Left renal cortex interstitium (tissue), 4 donors: ENCODE measurements around the gene FAT1. TPM values are rescaled to one million over a fixed set of nuclear protein-coding genes. Genes with fewer than 3 reads are reported as not detected.

Experiments
- DNase-seq, 4 donors: peaks; one replicate each; pipeline ENCODE4 v3.0.0-alpha.2; 2013; ENCODE audit warnings: low read depth in 4 of 4, low spot score in 2 of 4, missing footprints in 1 of 4
- polyA plus RNA-seq, 4 donors: library from polyadenylated mRNA; unstranded; fragments of 120-200 nt; gene quantifications; one replicate each; pipeline ENCODE4 v1.2.1, GENCODE V29; 2013; ENCODE audit not compliant: insufficient read length in 4 of 4

FAT1 gene
- polyA plus RNA-seq, 4 donors: 210 to 263 (median 239) TPM

GRCh38 chr4:186725469-186726425 is 2.1 kb upstream of the FAT1 start:
- peak; percentile 73 to 90 (median 80) for DNase-seq

- DNase-seq: peak in 2 of 4 donors; percentile 56 to 66
These were observed 1.3 kb upstream of the FAT1 start for GRCh38 chr4:186724864-186725468.

GRCh38 chr4:186724058-186724863 is 605 bp upstream of the FAT1 start:
- DNase-seq: peak in 3 of 4 donors; percentile 48 to 71 (median 56)

- peak in 2 of 4 donors; percentile 55 to 63 for DNase-seq
These were observed 812 bp downstream of the FAT1 start for GRCh38 chr4:186722796-186723291.

GRCh38 chr4:186719925-186720694 is 3.5 kb downstream of the FAT1 start:
- DNase-seq: no peak

- DNase-seq: no peak
These were observed 6.1 kb downstream of the FAT1 start for GRCh38 chr4:186717556-186717955.

- DNase-seq: no peak
These were observed 8.6 kb downstream of the FAT1 start for GRCh38 chr4:186715077-186715476.

- DNase-seq: no peak
These were observed 9.5 kb downstream of the FAT1 start for GRCh38 chr4:186714006-186714675.

GRCh38 chr4:186712690-186713089 is 11.0 kb downstream of the FAT1 start:
- no peak for DNase-seq

- DNase-seq: no peak
These were observed 13.0 kb downstream of the FAT1 start for GRCh38 chr4:186710521-186711119.

- DNase-seq: no peak
These were observed 14.1 kb downstream of the FAT1 start for GRCh38 chr4:186709517-186709916.

- DNase-seq: no peak
These were observed 15.1 kb downstream of the FAT1 start for GRCh38 chr4:186708554-186708953.

GRCh38 chr4:186707996-186708395 is 15.7 kb downstream of the FAT1 start:
- DNase-seq: no peak

GRCh38 chr4:186707574-186707973 is 16.1 kb downstream of the FAT1 start:
- no peak for DNase-seq

GRCh38 chr4:186704057-186704456 is 19.6 kb downstream of the FAT1 start:
- no peak for DNase-seq

- DNase-seq: no peak
These were observed 20.1 kb downstream of the FAT1 start for GRCh38 chr4:186703510-186703909.

GRCh38 chr4:186702940-186703339 is 20.7 kb downstream of the FAT1 start:
- DNase-seq: no peak

GRCh38 chr4:186702297-186702696 is 21.4 kb downstream of the FAT1 start:
- DNase-seq: no peak

GRCh38 chr4:186701788-186702187 is 21.9 kb downstream of the FAT1 start:
- no peak for DNase-seq
